ENCODE results near the gene TCERG1L. TPM values are rescaled to one million over a fixed set of nuclear protein-coding genes. Genes with fewer than 3 reads are reported as not detected.

The TCERG1L gene
- total and polyA plus RNA-seq, 8 donors, result 0.18 TPM; not detected in 7

- Histone ChIP-seq H3K36me3 (no peaks in the 10 kb centered on the region), H3K4me1 (no peaks in the 10 kb centered on the region), H3K27me3 (peaks cover 0 to 26% (median 0%) of the 10 kb centered on the region in 3 donors), H3K27ac (no peak overlapping the region), H3K9me3 (peaks cover 0 to 11% (median 3%) of the 10 kb centered on the region in 4 donors), H3K4me3 (no peak overlapping the region)
- no peak for DNase-seq
- intact Hi-C loops (cut with DNase I; ENCODE audit: low total_unique reads), result no loop called here
- TF ChIP-seq POLR2AphosphoS5 (IDR thresholded peaks at IDR 0.05), result no peak
- TF ChIP-seq POLR2A (IDR thresholded peaks at IDR 0.05), result no peak
- TF ChIP-seq, protein P1, sequence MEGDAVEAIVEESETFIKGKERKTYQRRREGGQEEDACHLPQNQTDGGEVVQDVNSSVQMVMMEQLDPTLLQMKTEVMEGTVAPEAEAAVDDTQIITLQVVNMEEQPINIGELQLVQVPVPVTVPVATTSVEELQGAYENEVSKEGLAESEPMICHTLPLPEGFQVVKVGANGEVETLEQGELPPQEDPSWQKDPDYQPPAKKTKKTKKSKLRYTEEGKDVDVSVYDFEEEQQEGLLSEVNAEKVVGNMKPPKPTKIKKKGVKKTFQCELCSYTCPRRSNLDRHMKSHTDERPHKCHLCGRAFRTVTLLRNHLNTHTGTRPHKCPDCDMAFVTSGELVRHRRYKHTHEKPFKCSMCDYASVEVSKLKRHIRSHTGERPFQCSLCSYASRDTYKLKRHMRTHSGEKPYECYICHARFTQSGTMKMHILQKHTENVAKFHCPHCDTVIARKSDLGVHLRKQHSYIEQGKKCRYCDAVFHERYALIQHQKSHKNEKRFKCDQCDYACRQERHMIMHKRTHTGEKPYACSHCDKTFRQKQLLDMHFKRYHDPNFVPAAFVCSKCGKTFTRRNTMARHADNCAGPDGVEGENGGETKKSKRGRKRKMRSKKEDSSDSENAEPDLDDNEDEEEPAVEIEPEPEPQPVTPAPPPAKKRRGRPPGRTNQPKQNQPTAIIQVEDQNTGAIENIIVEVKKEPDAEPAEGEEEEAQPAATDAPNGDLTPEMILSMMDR (IDR thresholded peaks at IDR 0.05), result no peak
- no peak for TF ChIP-seq EP300 (IDR thresholded peaks at IDR 0.05)
- WGBS, 5 donors, result 78 to 89% (median 86%) methylated on average over 5 to 11 of the region's 11 CpGs
Observed at GRCh38 chr10:131121511-131122035, 189.9 kb downstream of the TCERG1L start.

DNA sequence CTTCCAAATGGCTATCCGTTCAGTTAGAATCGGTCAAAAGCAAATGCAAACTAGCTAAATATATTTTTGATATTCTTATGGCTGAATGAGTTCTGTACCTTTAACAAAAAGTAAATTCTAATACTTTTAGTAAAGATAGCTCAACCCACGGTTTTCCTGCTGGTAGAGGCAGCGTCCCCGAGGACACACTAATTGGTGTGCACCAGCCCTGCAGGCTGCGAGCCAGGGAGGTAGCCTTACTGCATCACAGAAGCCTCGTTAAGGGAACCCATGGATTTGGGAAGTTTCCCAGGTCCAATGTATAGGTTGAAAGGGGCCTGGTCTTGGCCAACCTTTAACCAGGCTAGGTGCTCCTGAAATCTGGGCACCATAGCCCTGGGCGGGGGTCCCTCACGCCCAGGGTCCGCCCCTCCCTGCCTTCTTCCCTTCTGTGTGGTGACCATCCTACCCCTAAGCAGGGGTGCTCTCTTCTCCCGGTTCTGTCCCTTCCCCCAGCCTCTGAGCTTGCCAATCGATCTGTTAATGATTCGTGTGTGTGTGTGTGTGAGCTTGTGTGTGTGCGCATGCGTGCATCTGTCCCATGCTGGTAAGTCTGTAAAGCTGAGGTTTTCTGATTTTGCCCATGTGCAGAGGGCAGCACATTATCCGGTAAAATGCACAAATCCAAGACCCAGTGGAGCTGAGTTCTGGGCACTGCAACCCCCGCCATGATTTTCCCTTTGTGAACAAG is 191.7 kb downstream of the TCERG1L start:
- peak in 1 of 2 donors; percentile 42 for DNase-seq
- Histone ChIP-seq H3K4me1 (no peaks in the 10 kb centered on the region), H3K36me3 (no peaks in the 10 kb centered on the region), H3K27me3 (peaks cover 0 to 11% (median 0%) of the 10 kb centered on the region in 3 donors), H3K27ac (no peak overlapping the region), H3K9me3 (peaks cover 0 to 11% (median 3%) of the 10 kb centered on the region in 4 donors), H3K4me3 (no peak overlapping the region)
- intact Hi-C loops (cut with DNase I; ENCODE audit: low total_unique reads), result no loop called here
- TF ChIP-seq POLR2A (IDR thresholded peaks at IDR 0.05) (no peak), POLR2AphosphoS5 (IDR thresholded peaks at IDR 0.05) (no peak), EP300 (IDR thresholded peaks at IDR 0.05) (no peak)
- TF ChIP-seq, protein P1 (IDR thresholded peaks at IDR 0.05), result no peak
- 77 to 81% (median 78%) methylated on average over 17 of the region's 17 CpGs for WGBS, 5 donors

- 80 to 86% (median 81%) methylated on average over 15 to 21 of the region's 21 CpGs for WGBS, 5 donors
- H3K9me3 ChIP-seq, result peaks cover 0 to 6% (median under 1%) of the 10 kb centered on the region in 4 donors
- TF ChIP-seq, protein P1 (IDR thresholded peaks at IDR 0.05), result no peak
- TF ChIP-seq POLR2AphosphoS5 (IDR thresholded peaks at IDR 0.05) (no peak), POLR2A (IDR thresholded peaks at IDR 0.05) (no peak), EP300 (IDR thresholded peaks at IDR 0.05) (no peak)
Observed at GRCh38 chr10:131117416-131118212, 193.9 kb downstream of the TCERG1L start.

GRCh38 chr10:131116991-131117375 is 194.5 kb downstream of the TCERG1L start:
- Histone ChIP-seq H3K27ac (no peak overlapping the region), H3K9me3 (peaks cover 0 to 3% (median 0%) of the 10 kb centered on the region in 4 donors), H3K4me3 (no peak overlapping the region), H3K36me3 (no peaks in the 10 kb centered on the region), H3K27me3 (no peaks in the 10 kb centered on the region), H3K4me1 (no peaks in the 10 kb centered on the region)
- intact Hi-C loops (cut with DNase I; ENCODE audit: low total_unique reads), result no loop called here
- WGBS, 5 donors, result 85 to 98% (median 88%) methylated on average over 8 to 9 of the region's 9 CpGs
- DNase-seq, result no peak
- TF ChIP-seq POLR2AphosphoS5 (IDR thresholded peaks at IDR 0.05) (no peak), EP300 (IDR thresholded peaks at IDR 0.05) (no peak), POLR2A (IDR thresholded peaks at IDR 0.05) (no peak)
- TF ChIP-seq, protein P1 (IDR thresholded peaks at IDR 0.05), result no peak

More at GRCh38 chr10:131117416-131118212, 193.9 kb downstream of the TCERG1L start:
- H3K4me1 ChIP-seq, result no peaks in the 10 kb centered on the region
- intact Hi-C loops (cut with DNase I; ENCODE audit: low total_unique reads), result no loop called here
- DNase-seq, result no peak
- H3K27me3 ChIP-seq, result no peaks in the 10 kb centered on the region
- H3K4me3 ChIP-seq, result no peak overlapping the region
- no peak overlapping the region for H3K27ac ChIP-seq
- H3K36me3 ChIP-seq, result no peaks in the 10 kb centered on the region

Measured in stomach (tissue), 9 donors.